ENCODE data around the gene FAM168A. TPM values are rescaled to one million over a fixed set of nuclear protein-coding genes. Genes with fewer than 3 reads are reported as not detected.

FAM168A gene
- total and polyA plus RNA-seq, 10 donors, result 2.7 to 33.2 (median 22.7) TPM

GRCh38 chr11:73414977-73415651 is 182.8 kb downstream of the FAM168A start:
- Histone ChIP-seq H3K36me3 (peaks cover 0 to 88% (median 16%) of the 10 kb centered on the region in 6 donors), H3K27ac (peak overlapping the region in 4 of 8 donors; percentile 6 to 47 (median 24)), H3K9me3 (no peaks in the 10 kb centered on the region), H3K27me3 (replicated peaks in 1 of 7) (no peaks in the 10 kb centered on the region), H3K4me1 (peaks cover 0 to 20% (median 0%) of the 10 kb centered on the region in 6 donors), H3K4me3 (no peak overlapping the region)
- DNase-seq, result no peak
- 40 to 57% (median 54%) methylated on average over 1 of the region's 1 CpG for WGBS, 5 donors
- intact Hi-C loops (cut with DNase I; ENCODE audit: low total_unique reads), result no loop called here
- TF ChIP-seq POLR2A (IDR thresholded peaks at IDR 0.05) (no peak), POLR2AphosphoS5 (IDR thresholded peaks at IDR 0.05) (no peak), CTCF (IDR thresholded peaks at IDR 0.05 in 8 of 11, conservative IDR thresholded peaks at IDR 0.05 in 3 of 11) (no peak)

GRCh38 chr11:73413256-73413655 is 184.7 kb downstream of the FAM168A start:
- Histone ChIP-seq H3K36me3 (peaks cover 0 to 88% (median 16%) of the 10 kb centered on the region in 6 donors), H3K9me3 (no peaks in the 10 kb centered on the region), H3K4me3 (no peak overlapping the region), H3K27me3 (replicated peaks in 1 of 7) (no peaks in the 10 kb centered on the region), H3K4me1 (peaks cover 0 to 20% (median 0%) of the 10 kb centered on the region in 6 donors), H3K27ac (peak overlapping the region in 1 of 8 donors; percentile 20)
- WGBS, 5 donors, result 82 to 91% (median 86%) methylated on average over 2 of the region's 2 CpGs
- TF ChIP-seq POLR2A (IDR thresholded peaks at IDR 0.05) (no peak), CTCF (IDR thresholded peaks at IDR 0.05 in 8 of 11, conservative IDR thresholded peaks at IDR 0.05 in 3 of 11) (no peak), POLR2AphosphoS5 (IDR thresholded peaks at IDR 0.05) (no peak)
- intact Hi-C loops (cut with DNase I; ENCODE audit: low total_unique reads), result no loop called here
- DNase-seq, result no peak

- DNase-seq, result no peak
- 84 to 93% (median 89%) methylated on average over 3 of the region's 3 CpGs for WGBS, 5 donors
- no peaks in the 10 kb centered on the region for H3K9me3 ChIP-seq
- peak overlapping the region in 1 of 8 donors; percentile 20 for H3K27ac ChIP-seq
- peaks cover 0 to 20% (median 0%) of the 10 kb centered on the region in 6 donors for H3K4me1 ChIP-seq
- no peaks in the 10 kb centered on the region for H3K27me3 ChIP-seq (replicated peaks in 1 of 7)
- TF ChIP-seq POLR2A (IDR thresholded peaks at IDR 0.05) (no peak), CTCF (IDR thresholded peaks at IDR 0.05 in 8 of 11, conservative IDR thresholded peaks at IDR 0.05 in 3 of 11) (no peak), POLR2AphosphoS5 (IDR thresholded peaks at IDR 0.05) (no peak)
- no peak overlapping the region for H3K4me3 ChIP-seq
- intact Hi-C loops (cut with DNase I; ENCODE audit: low total_unique reads), result no loop called here
- H3K36me3 ChIP-seq, result peaks cover 0 to 88% (median 21%) of the 10 kb centered on the region in 6 donors
Measured at GRCh38 chr11:73412308-73412707, 185.6 kb downstream of the FAM168A start.

GRCh38 chr11:73411031-73411430 is 186.9 kb downstream of the FAM168A start:
- no peak overlapping the region for H3K27ac ChIP-seq
- no peaks in the 10 kb centered on the region for H3K27me3 ChIP-seq (replicated peaks in 1 of 7)
- H3K4me3 ChIP-seq, result no peak overlapping the region
- DNase-seq, result no peak
- intact Hi-C loops (cut with DNase I; ENCODE audit: low total_unique reads), result no loop called here
- peaks cover 0 to 20% (median 0%) of the 10 kb centered on the region in 6 donors for H3K4me1 ChIP-seq
- 70 to 80% (median 75%) methylated on average over 2 of the region's 2 CpGs for WGBS, 5 donors
- peaks cover 0 to 90% (median 27%) of the 10 kb centered on the region in 6 donors for H3K36me3 ChIP-seq
- no peaks in the 10 kb centered on the region for H3K9me3 ChIP-seq
- TF ChIP-seq POLR2A (IDR thresholded peaks at IDR 0.05) (no peak), POLR2AphosphoS5 (IDR thresholded peaks at IDR 0.05) (no peak), CTCF (IDR thresholded peaks at IDR 0.05 in 8 of 11, conservative IDR thresholded peaks at IDR 0.05 in 3 of 11) (no peak)

Data from spleen (tissue), 11 donors.